Hematopoietic multipotent progenitor cell treated with erythropoietin and hydrocortisone succinate and interleukin-3 and kit ligand, for 15 days (in vitro differentiated cells): Measurements from ENCODE around the gene MALL.
"Not testable (repeated sequence)": the region's sequence is repeated elsewhere in the genome, so short reads cannot be mapped to it uniquely, and the experiment has no call there.

Experiments used
- DNase-seq: peaks from one replicate; pipeline ENCODE4 v3.0.0-alpha.2; 2015; ENCODE audit warnings: low spot score

Gene MALL

GRCh38 chr2:110097506-110098220 lies 18.0 kb downstream of the MALL start:
- DNase-seq: no peak

- no peak for DNase-seq
These were observed 19.5 kb downstream of the MALL start for GRCh38 chr2:110095994-110096633.

- DNase-seq: not testable (repeated sequence)
These were observed 20.6 kb downstream of the MALL start for GRCh38 chr2:110094884-110095534.

GRCh38 chr2:110093924-110094323 lies 21.7 kb downstream of the MALL start:
- DNase-seq: not testable (repeated sequence)

DNA sequence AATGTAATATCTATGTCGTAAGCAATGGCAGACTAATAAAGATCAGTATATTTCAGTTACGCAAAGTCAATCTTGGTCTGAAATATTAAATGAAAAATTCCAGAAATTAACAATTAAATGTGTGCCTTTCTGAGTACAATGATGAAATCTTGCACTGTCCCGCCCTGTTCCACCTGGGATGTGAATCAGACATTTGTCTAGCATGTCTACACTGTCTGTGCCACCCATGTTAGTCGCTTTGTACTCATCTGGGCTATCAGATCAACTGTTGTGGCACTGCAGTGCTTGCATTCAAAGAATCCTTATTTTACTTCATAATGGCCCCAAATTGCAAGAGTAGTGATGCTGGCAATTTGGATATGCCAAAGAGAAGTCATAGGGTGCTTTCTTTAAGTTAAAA lies 25.5 kb downstream of the MALL start:
- not testable (repeated sequence) for DNase-seq

DNA sequence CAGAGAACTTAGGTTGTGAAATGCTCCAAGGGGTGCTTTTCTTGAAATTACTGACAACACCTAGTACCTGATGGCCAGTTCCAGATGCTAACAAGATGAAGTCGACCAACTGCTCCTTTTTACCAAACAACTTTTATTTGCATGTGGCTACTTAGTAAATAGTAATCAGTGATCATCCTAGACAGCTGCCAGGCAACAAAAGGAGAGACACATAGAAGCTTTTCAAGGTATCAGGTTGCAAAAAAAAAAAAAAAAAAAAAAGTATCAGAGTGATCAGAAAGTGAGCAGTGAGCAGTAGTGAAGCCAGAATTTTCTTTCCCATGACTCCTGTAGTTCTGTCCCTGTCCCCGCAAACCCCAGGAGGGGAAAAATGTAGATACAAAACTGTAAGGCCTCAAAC lies 31.9 kb downstream of the MALL start:
- not testable (repeated sequence) for DNase-seq

- DNase-seq: not testable (repeated sequence)
These were observed 32.5 kb downstream of the MALL start for GRCh38 chr2:110083162-110083561.

DNA sequence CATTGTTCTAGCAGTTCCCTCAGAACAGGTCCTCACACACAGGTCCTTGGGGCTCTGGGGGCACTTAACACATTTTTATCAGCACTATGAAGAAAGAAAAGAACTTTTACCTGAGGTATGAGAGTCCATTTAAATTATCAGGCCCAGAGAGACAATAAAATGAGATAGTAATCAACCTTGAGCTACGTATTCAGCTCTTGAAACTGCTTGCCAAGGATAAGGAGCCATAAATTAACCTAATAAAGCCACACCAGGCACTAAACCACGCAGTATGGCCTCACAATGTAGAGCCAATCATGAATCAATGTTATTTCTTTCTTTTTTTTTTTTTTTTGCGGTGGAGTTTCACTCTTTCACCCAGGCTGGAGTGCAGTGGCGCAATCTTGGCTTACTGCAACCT lies 37.5 kb downstream of the MALL start:
- DNase-seq: not testable (repeated sequence)

DNA sequence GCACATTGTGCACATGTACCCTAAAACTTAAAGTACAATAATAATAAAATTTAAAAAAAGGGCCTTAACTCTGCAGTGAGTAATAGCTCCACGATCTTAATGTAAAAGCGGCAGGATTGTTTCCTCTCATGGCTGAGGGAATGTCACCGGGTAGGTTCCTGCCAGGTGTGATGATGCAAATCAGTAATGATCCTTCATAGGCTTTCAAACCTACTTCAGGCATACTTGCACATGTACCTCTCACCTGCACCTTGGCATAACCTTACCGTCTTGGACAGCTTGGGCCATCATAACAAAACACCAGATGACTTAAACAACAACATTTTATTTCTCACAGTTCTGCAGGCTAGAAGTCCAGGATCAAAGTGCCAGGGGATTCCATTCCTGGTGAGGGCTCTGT lies 39.7 kb downstream of the MALL start:
- DNase-seq: not testable (repeated sequence)

DNA sequence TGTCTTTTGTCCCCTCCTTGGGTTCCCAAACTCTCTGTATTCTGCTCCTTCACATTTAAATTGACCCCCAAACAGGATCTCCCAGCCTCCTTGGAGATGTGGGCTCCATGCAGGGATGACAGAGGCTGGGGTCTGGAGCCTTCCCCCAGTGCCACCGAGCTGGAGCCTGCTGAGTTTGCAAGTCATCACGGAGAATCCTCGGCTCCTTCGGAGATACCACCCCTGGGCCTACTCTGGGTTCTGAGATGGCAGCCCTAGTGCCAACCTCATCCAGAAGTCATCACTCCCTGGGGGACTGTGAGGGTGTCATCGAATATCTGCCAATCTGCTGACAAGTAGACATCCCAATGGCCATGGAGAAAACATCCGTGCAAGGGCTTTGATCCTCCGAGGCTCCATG lies 45.8 kb downstream of the MALL start:
- DNase-seq: not testable (repeated sequence)

DNA sequence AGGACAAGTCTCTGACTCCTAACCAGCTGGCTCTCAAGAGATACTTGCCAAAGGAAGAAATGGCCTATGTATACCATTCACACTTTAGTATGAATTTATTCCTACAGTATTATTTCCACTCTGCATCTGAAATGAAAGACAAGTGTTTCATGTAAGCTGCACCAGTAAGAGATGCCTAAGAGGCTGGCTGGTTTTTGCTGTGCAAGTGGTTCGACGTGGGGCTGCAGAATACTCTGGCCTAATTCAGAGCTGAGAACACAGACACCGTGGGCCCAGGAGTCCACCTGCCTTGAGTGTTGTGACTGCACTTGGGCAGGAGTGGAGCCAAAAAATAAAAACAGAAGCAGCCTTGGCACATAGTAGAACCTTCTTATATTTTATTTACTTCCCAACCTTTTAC lies 47.5 kb downstream of the MALL start:
- not testable (repeated sequence) for DNase-seq

DNA sequence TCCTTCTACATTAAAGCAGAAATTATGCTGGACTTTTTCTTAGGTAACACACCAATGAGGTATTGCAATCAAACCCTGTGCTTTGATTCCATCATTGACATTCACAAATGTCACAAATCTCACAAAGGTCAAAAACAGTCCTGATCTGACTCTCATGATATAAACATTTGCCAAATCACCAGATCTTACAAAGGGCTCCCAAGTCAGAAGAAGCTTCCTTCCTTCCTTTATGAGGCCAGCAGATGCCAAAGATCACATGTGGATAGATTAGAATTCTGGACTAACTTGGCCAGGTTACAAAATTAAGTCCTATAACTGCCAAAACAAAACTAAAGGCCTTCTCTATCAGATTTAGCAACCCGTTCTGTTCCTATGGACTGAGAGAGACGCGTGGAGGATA lies 53.3 kb downstream of the MALL start:
- not testable (repeated sequence) for DNase-seq

DNA sequence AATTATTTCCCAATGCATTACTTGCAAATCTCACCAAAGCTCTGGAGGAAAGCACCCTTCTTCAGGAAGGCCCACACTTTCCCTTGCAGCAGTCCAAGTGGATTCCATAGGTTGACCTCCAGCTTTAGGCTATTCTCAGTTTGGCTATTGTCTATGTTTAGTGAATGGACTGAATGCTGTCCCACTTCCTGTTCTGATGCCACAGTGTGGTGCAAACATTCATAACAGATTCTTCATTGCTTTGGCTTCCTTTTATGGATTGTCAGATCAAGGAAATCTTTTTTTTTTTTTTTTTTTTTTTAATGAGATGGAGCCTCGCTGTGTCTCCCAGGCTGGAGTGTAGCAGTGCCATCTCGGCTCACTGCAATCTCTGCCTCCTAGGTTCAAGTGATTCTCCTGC lies 55.1 kb downstream of the MALL start:
- DNase-seq: not testable (repeated sequence)

GRCh38 chr2:110059694-110060358 lies 55.8 kb downstream of the MALL start:
- DNase-seq: not testable (repeated sequence)

GRCh38 chr2:110059009-110059693 lies 56.5 kb downstream of the MALL start:
- DNase-seq: not testable (repeated sequence)

DNA sequence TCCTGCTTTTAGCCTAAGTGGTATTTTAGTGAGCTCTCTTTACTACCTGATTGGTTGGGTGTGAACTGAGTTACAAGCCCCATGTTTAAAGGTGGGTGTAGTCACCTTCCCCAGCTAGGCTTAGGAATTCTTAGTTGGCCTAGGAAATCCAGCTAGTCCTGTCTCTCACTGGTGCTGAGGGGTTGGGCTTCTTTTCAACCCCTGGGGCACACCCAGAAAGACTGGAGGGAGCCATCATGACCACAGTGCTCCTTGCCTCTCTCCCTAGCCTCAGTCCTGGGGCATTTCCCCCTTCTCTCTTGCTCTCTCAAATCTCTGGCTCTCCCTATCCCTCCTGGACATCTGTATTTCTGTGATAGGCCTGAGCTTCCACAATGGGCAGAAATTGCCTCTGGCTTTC lies 57.6 kb downstream of the MALL start:
- not testable (repeated sequence) for DNase-seq

- not testable (repeated sequence) for DNase-seq
These were observed 59.7 kb downstream of the MALL start for GRCh38 chr2:110055819-110056408.

GRCh38 chr2:110054521-110055407 lies 60.9 kb downstream of the MALL start:
- DNase-seq: not testable (repeated sequence)

DNA sequence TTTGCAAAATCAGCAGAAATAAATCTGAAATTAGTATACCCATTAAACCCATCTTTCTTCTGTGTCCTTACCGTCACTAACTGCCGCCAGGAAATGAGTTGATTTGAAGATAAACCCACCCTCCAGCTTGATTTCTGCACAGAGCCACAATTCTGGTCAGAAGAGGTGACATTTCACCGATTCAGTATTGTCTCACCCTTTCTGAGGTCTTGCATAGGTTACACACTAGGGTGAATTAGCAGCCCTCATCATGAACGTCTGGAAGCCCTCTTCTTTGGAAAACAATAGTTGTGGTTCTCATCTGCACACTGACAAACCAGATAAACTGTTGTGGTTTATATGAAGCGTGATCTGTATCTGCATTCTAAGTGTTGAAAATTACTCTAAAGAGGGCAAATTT lies 61.9 kb downstream of the MALL start:
- DNase-seq: not testable (repeated sequence)

- not testable (repeated sequence) for DNase-seq
These were observed 63.5 kb downstream of the MALL start for GRCh38 chr2:110052166-110052565.
